ENCODE measurements around the gene MANSC1.
"Not testable (repeated sequence)": the region's sequence is repeated elsewhere in the genome, so short reads cannot be mapped to it uniquely, and the experiment has no call there.

MANSC1 gene

GRCh38 chr12:12327802-12328201, 22.2 kb downstream of the MANSC1 start:
- DNase-seq (ENCODE audit: low read depth in 2 of 3, low spot score in 1 of 3), result peak in 1 of 3 donors; percentile 54

- DNase-seq (ENCODE audit: low read depth in 2 of 3, low spot score in 1 of 3), result no peak
These were observed 23.8 kb downstream of the MANSC1 start for GRCh38 chr12:12326262-12326661.

- DNase-seq (ENCODE audit: low read depth in 2 of 3, low spot score in 1 of 3), result no peak
These were observed 26.5 kb downstream of the MANSC1 start for GRCh38 chr12:12323591-12323990.

GRCh38 chr12:12323118-12323517, 26.9 kb downstream of the MANSC1 start:
- DNase-seq (ENCODE audit: low read depth in 2 of 3, low spot score in 1 of 3), result no peak

GRCh38 chr12:12319451-12320183, 30.4 kb downstream of the MANSC1 start:
- DNase-seq (ENCODE audit: low read depth in 2 of 3, low spot score in 1 of 3), result no peak

GRCh38 chr12:12315838-12316237, 34.2 kb downstream of the MANSC1 start:
- DNase-seq (ENCODE audit: low read depth in 2 of 3, low spot score in 1 of 3), result no peak

- DNase-seq (ENCODE audit: low read depth in 2 of 3, low spot score in 1 of 3), result not testable (repeated sequence)
These were observed 39.3 kb downstream of the MANSC1 start for GRCh38 chr12:12310695-12311094.

GRCh38 chr12:12305568-12306300, 44.3 kb downstream of the MANSC1 start:
- no peak for DNase-seq (ENCODE audit: low read depth in 2 of 3, low spot score in 1 of 3)

- DNase-seq (ENCODE audit: low read depth in 2 of 3, low spot score in 1 of 3), result no peak
These were observed 47.1 kb downstream of the MANSC1 start for GRCh38 chr12:12302976-12303375.

- DNase-seq (ENCODE audit: low read depth in 2 of 3, low spot score in 1 of 3), result no peak
These were observed 48.9 kb downstream of the MANSC1 start for GRCh38 chr12:12301122-12301521.

- no peak for DNase-seq (ENCODE audit: low read depth in 2 of 3, low spot score in 1 of 3)
These were observed 52.7 kb downstream of the MANSC1 start for GRCh38 chr12:12297201-12297830.

- DNase-seq (ENCODE audit: low read depth in 2 of 3, low spot score in 1 of 3), result no peak
These were observed 55.6 kb downstream of the MANSC1 start for GRCh38 chr12:12294215-12295005.

GRCh38 chr12:12290206-12290605, 59.8 kb downstream of the MANSC1 start:
- no peak for DNase-seq (ENCODE audit: low read depth in 2 of 3, low spot score in 1 of 3)

- no peak for DNase-seq (ENCODE audit: low read depth in 2 of 3, low spot score in 1 of 3)
These were observed 63.6 kb downstream of the MANSC1 start for GRCh38 chr12:12286441-12286840.

- DNase-seq (ENCODE audit: low read depth in 2 of 3, low spot score in 1 of 3), result no peak
These were observed 67.1 kb downstream of the MANSC1 start for GRCh38 chr12:12282761-12283425.

GRCh38 chr12:12282202-12282601, 67.8 kb downstream of the MANSC1 start:
- no peak for DNase-seq (ENCODE audit: low read depth in 2 of 3, low spot score in 1 of 3)

GRCh38 chr12:12281134-12281533, 68.9 kb downstream of the MANSC1 start:
- DNase-seq (ENCODE audit: low read depth in 2 of 3, low spot score in 1 of 3), result no peak

- no peak for DNase-seq (ENCODE audit: low read depth in 2 of 3, low spot score in 1 of 3)
These were observed 71.1 kb downstream of the MANSC1 start for GRCh38 chr12:12278899-12279298.
